Fibroblast of lung (primary cell): ENCODE results near the gene PXDN.

Source experiments
- CTCF ChIP-seq, 2 donors: IDR thresholded peaks in 1 of 2; conservative IDR thresholded peaks in 1 of 2; 1 replicate in 1 of 2; 2 replicates in 1 of 2; pipeline ENCODE4 v1.5.1; 2011 to 2012; ENCODE audit warnings: low read length in 2 of 2, control low read depth in 1 of 2, inconsistent platforms in 1 of 2, low read depth in 1 of 2, mild to moderate bottlenecking in 1 of 2
- EZH2 ChIP-seq: IDR thresholded peaks from 2 replicates; pipeline ENCODE4 v1.5.1; 2012; ENCODE audit warnings: low read length, control low read depth, mild to moderate bottlenecking; ENCODE audit errors: missing control alignments

DNA sequence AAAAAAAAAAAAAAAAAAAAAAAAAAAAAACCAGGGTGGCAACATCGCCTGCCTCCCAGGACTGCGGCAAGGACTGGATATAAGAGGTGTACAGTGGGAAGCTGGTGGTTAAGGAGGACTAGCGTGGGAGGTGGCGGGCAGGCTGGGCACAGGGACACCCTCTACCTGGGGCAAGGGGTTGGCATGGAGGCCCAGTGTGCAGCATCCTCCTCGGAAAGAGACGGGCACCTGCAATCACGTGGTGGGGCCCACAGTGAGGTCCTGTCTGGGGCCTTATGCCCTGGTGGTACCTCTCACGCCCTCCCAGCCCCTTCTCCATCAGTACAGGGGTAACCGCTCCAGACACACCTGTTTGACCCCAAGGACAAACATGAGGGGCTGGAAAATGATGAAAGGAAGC is 27.9 kb downstream of the PXDN start:
- TF ChIP-seq CTCF (conservative IDR thresholded peaks at IDR 0.05 in 1 of 2, IDR thresholded peaks at IDR 0.05 in 1 of 2; ENCODE audit: low read depth in 1 of 2, low read length in 2 of 2) (no peak), EZH2 (no peak)
